ENCODE data around the gene PITPNM3.
"Not testable (repeated sequence)": the region's sequence is repeated elsewhere in the genome, so short reads cannot be mapped to it uniquely, and the experiment has no call there.

Gene PITPNM3

GRCh38 chr17:6485646-6486412 lies 70.5 kb downstream of the PITPNM3 start:
- Histone ChIP-seq H3K4me3 (ENCODE audit: low read length, poor library complexity, severe bottlenecking) (no peak overlapping the region), H4K20me1 (ENCODE audit: insufficient read depth, low read length, poor library complexity, severe bottlenecking) (no peaks in the 10 kb centered on the region), H3K27me3 (ENCODE audit: insufficient read depth, low read length, poor library complexity, severe bottlenecking) (no peaks in the 10 kb centered on the region), H3K9me2 (replicated peaks; ENCODE audit: low read depth, low read length) (no peaks in the 10 kb centered on the region), H3K36me3 (ENCODE audit: insufficient read depth, low read length) (no peaks in the 10 kb centered on the region), H3K4me2 (ENCODE audit: low read depth, low read length, poor library complexity, severe bottlenecking) (no peak overlapping the region), H3K9me3 (ENCODE audit: insufficient read depth, low read depth, low read length) (no peaks in the 10 kb centered on the region), H3F3A (ENCODE audit: low read depth) (no peaks in the 10 kb centered on the region), H3K9ac (ENCODE audit: low read depth, low read length, poor library complexity, severe bottlenecking) (no peak overlapping the region), H3K79me2 (ENCODE audit: insufficient read depth, low read length) (no peaks in the 10 kb centered on the region), H2AFZ (ENCODE audit: low read length) (no peak overlapping the region), H3K4me1 (ENCODE audit: insufficient read depth, low read length, poor library complexity, severe bottlenecking) (no peaks in the 10 kb centered on the region)
- TF ChIP-seq EZH2phosphoT487 (IDR thresholded peaks at IDR 0.05; ENCODE audit: borderline replicate concordance) (no peak), CTCF (conservative IDR thresholded peaks at IDR 0.05; ENCODE audit: low read length) (no peak)

- Histone ChIP-seq H3K4me1 (ENCODE audit: insufficient read depth, low read length, poor library complexity, severe bottlenecking) (no peaks in the 10 kb centered on the region), H3F3A (ENCODE audit: low read depth) (no peaks in the 10 kb centered on the region), H3K79me2 (ENCODE audit: insufficient read depth, low read length) (no peaks in the 10 kb centered on the region), H3K27me3 (ENCODE audit: insufficient read depth, low read length, poor library complexity, severe bottlenecking) (no peaks in the 10 kb centered on the region), H3K9ac (ENCODE audit: low read depth, low read length, poor library complexity, severe bottlenecking) (no peak overlapping the region), H3K36me3 (ENCODE audit: insufficient read depth, low read length) (no peaks in the 10 kb centered on the region), H3K9me2 (replicated peaks; ENCODE audit: low read depth, low read length) (no peaks in the 10 kb centered on the region), H3K4me2 (ENCODE audit: low read depth, low read length, poor library complexity, severe bottlenecking) (no peak overlapping the region), H2AFZ (ENCODE audit: low read length) (no peak overlapping the region), H4K20me1 (ENCODE audit: insufficient read depth, low read length, poor library complexity, severe bottlenecking) (no peaks in the 10 kb centered on the region), H3K4me3 (ENCODE audit: low read length, poor library complexity, severe bottlenecking) (no peak overlapping the region), H3K9me3 (ENCODE audit: insufficient read depth, low read depth, low read length) (no peaks in the 10 kb centered on the region)
- TF ChIP-seq CTCF (conservative IDR thresholded peaks at IDR 0.05; ENCODE audit: low read length) (no peak), EZH2phosphoT487 (IDR thresholded peaks at IDR 0.05; ENCODE audit: borderline replicate concordance) (no peak)
Observed at GRCh38 chr17:6483507-6483906, 72.8 kb downstream of the PITPNM3 start.

GRCh38 chr17:6482796-6483195 lies 73.6 kb downstream of the PITPNM3 start:
- H3K9me3 ChIP-seq (ENCODE audit: insufficient read depth, low read depth, low read length); H3K27me3 ChIP-seq (ENCODE audit: insufficient read depth, low read length, poor library complexity, severe bottlenecking); H3K4me1 ChIP-seq (ENCODE audit: insufficient read depth, low read length, poor library complexity, severe bottlenecking); H3F3A ChIP-seq (ENCODE audit: low read depth); H3K4me2 ChIP-seq (ENCODE audit: low read depth, low read length, poor library complexity, severe bottlenecking); H3K36me3 ChIP-seq (ENCODE audit: insufficient read depth, low read length); H3K79me2 ChIP-seq (ENCODE audit: insufficient read depth, low read length); H2AFZ ChIP-seq (ENCODE audit: low read length); H4K20me1 ChIP-seq (ENCODE audit: insufficient read depth, low read length, poor library complexity, severe bottlenecking); H3K4me3 ChIP-seq (ENCODE audit: low read length, poor library complexity, severe bottlenecking); H3K9ac ChIP-seq (ENCODE audit: low read depth, low read length, poor library complexity, severe bottlenecking); H3K9me2 ChIP-seq (replicated peaks; ENCODE audit: low read depth, low read length): not testable (repeated sequence)

- H3K27me3 ChIP-seq (ENCODE audit: insufficient read depth, low read length, poor library complexity, severe bottlenecking), result no peaks in the 10 kb centered on the region
- no peak for TF ChIP-seq CTCF (conservative IDR thresholded peaks at IDR 0.05; ENCODE audit: low read length)
- no peak for TF ChIP-seq EZH2phosphoT487 (IDR thresholded peaks at IDR 0.05; ENCODE audit: borderline replicate concordance)
- no peak overlapping the region for H3K4me2 ChIP-seq (ENCODE audit: low read depth, low read length, poor library complexity, severe bottlenecking)
- H4K20me1 ChIP-seq (ENCODE audit: insufficient read depth, low read length, poor library complexity, severe bottlenecking), result no peaks in the 10 kb centered on the region
- no peaks in the 10 kb centered on the region for H3F3A ChIP-seq (ENCODE audit: low read depth)
- no peaks in the 10 kb centered on the region for H3K4me1 ChIP-seq (ENCODE audit: insufficient read depth, low read length, poor library complexity, severe bottlenecking)
- H3K9ac ChIP-seq (ENCODE audit: low read depth, low read length, poor library complexity, severe bottlenecking), result no peak overlapping the region
- no peaks in the 10 kb centered on the region for H3K9me2 ChIP-seq (replicated peaks; ENCODE audit: low read depth, low read length)
- H3K9me3 ChIP-seq (ENCODE audit: insufficient read depth, low read depth, low read length), result no peaks in the 10 kb centered on the region
- H3K36me3 ChIP-seq (ENCODE audit: insufficient read depth, low read length), result no peaks in the 10 kb centered on the region
- H2AFZ ChIP-seq (ENCODE audit: low read length), result no peak overlapping the region
- H3K4me3 ChIP-seq (ENCODE audit: low read length, poor library complexity, severe bottlenecking), result no peak overlapping the region
- no peaks in the 10 kb centered on the region for H3K79me2 ChIP-seq (ENCODE audit: insufficient read depth, low read length)
Observed at GRCh38 chr17:6482105-6482455, 74.3 kb downstream of the PITPNM3 start.

All from Loucy (cell line).